HG02885 (cell line): ENCODE measurements around the gene GOLM1.
"Not testable (repeated sequence)": the region's sequence is repeated elsewhere in the genome, so short reads cannot be mapped to it uniquely, and the experiment has no call there.

Experiments used
- ATAC-seq: cut with Tn5 transposase; IDR thresholded peaks from one replicate; pipeline ENCODE4 v1.9.1; 2021; ENCODE audit warnings: mild to moderate bottlenecking; ENCODE audit not compliant: unreplicated experiment, poor library complexity

The GOLM1 gene

GRCh38 chr9:86098824-86099700, at the start of gene GOLM1:
TSS of gene GOLM1 (minus strand) at chr9:86099558. CDS start at chr9:86079320, 20,238 bp downstream.
- ATAC-seq = peak; percentile 73

- not testable (repeated sequence) for ATAC-seq
Measured at GRCh38 chr9:86146671-86147070, 47.3 kb upstream of the GOLM1 start.

- not testable (repeated sequence) for ATAC-seq
Measured at GRCh38 chr9:86145960-86146359, 46.6 kb upstream of the GOLM1 start.

GRCh38 chr9:86142973-86143372, 43.6 kb upstream of the GOLM1 start:
- no peak for ATAC-seq

- ATAC-seq = no peak
Measured at GRCh38 chr9:86141843-86142242, 42.5 kb upstream of the GOLM1 start.

GRCh38 chr9:86135371-86135770, 36.0 kb upstream of the GOLM1 start:
- ATAC-seq = no peak

- ATAC-seq = no peak
Measured at GRCh38 chr9:86134361-86134760, 35.0 kb upstream of the GOLM1 start.

- ATAC-seq = no peak
Measured at GRCh38 chr9:86128235-86128822, 29.0 kb upstream of the GOLM1 start.

- no peak for ATAC-seq
Measured at GRCh38 chr9:86126998-86127972, 27.9 kb upstream of the GOLM1 start.

GRCh38 chr9:86122311-86122710, 23.0 kb upstream of the GOLM1 start:
- ATAC-seq = no peak

- no peak for ATAC-seq
Measured at GRCh38 chr9:86119457-86119856, 20.1 kb upstream of the GOLM1 start.

- no peak for ATAC-seq
Measured at GRCh38 chr9:86116425-86116824, 17.1 kb upstream of the GOLM1 start.

- no peak for ATAC-seq
Measured at GRCh38 chr9:86115886-86116285, 16.5 kb upstream of the GOLM1 start.

GRCh38 chr9:86112057-86112456, 12.7 kb upstream of the GOLM1 start:
- no peak for ATAC-seq

- ATAC-seq = no peak
Measured at GRCh38 chr9:86102626-86103025, 3.3 kb upstream of the GOLM1 start.

GRCh38 chr9:86099701-86100364, 475 bp upstream of the GOLM1 start:
- ATAC-seq = peak; percentile 34

- ATAC-seq = no peak
Measured at GRCh38 chr9:86097510-86098224, 1.7 kb downstream of the GOLM1 start.

GRCh38 chr9:86096386-86096785, 3.0 kb downstream of the GOLM1 start:
- no peak for ATAC-seq

GRCh38 chr9:86093788-86094555, 5.4 kb downstream of the GOLM1 start:
- no peak for ATAC-seq
